ENCODE results near the gene RHBDD2. TPM values are rescaled to one million over a fixed set of nuclear protein-coding genes. Genes with fewer than 3 reads are reported as not detected.
"Not testable (repeated sequence)": the region's sequence is repeated elsewhere in the genome, so short reads cannot be mapped to it uniquely, and the experiment has no call there.

The RHBDD2 gene
- polyA plus RNA-seq, 1 of the 3 experiments (the other 2 are of a cell fraction) = 77.6 TPM

GRCh38 chr7:75881436-75882095, 2.7 kb downstream of the RHBDD2 start:
- CTCF ChIA-PET = interaction anchor here (0.8 to 5.2 kb wide), 2 partner anchors 15 to 139 kb away, joined by 3 to 28 read pairs; no protein-coding TSS in a partner anchor
- H3K4me2 ChIP-seq = no peak overlapping the region
- TF ChIP-seq FOXM1 (IDR thresholded peaks at IDR 0.05; ENCODE audit: low read depth) = no peak
- no peak for TF ChIP-seq REST (IDR thresholded peaks at IDR 0.05; ENCODE audit: low read depth, low read length)
- no peak for TF ChIP-seq SMC3 (IDR thresholded peaks at IDR 0.05; ENCODE audit: low read depth, low read length)
- TF ChIP-seq NRF1 (IDR thresholded peaks at IDR 0.05; ENCODE audit: low read depth, low read length) = no peak
- no peak for TF ChIP-seq GATA2 (CRISPR knock-in tag; IDR thresholded peaks at IDR 0.05)

GRCh38 chr7:75883265-75883824, 4.5 kb downstream of the RHBDD2 start:
- H3K36me3 ChIP-seq (replicated peaks in 1 of 2; ENCODE audit: control insufficient read depth in 1 of 2, insufficient read depth in 2 of 2, low read length in 1 of 2) = peaks cover 50 to 66% of the 10 kb centered on the region in 2 experiments
- not testable (repeated sequence) for H3K9ac ChIP-seq; H3K4me2 ChIP-seq; H3F3A ChIP-seq (replicated peaks; ENCODE audit: insufficient read depth); H3K9me3 ChIP-seq; H4K20me1 ChIP-seq (ENCODE audit: insufficient read depth); H3K9me2 ChIP-seq; H3K4me1 ChIP-seq (ENCODE audit: control insufficient read depth in 1 of 2, insufficient read depth in 2 of 2, low read depth in 1 of 2, low read length in 1 of 2); H3K27ac ChIP-seq (ENCODE audit: low read depth in 2 of 2, low read length in 1 of 2); H2AFZ ChIP-seq (ENCODE audit: low read depth); H3K27me3 ChIP-seq (ENCODE audit: insufficient read depth); H3K4me3 ChIP-seq (ENCODE audit: low read depth in 2 of 2, low read length in 1 of 2); DNase-seq
- H3K79me2 ChIP-seq (ENCODE audit: insufficient read depth) = peaks cover 39% of the 10 kb centered on the region
- CTCF ChIA-PET = interaction anchor here (1.3 kb wide), 1 partner anchor 17 kb away, joined by 3 read pairs; no protein-coding TSS in a partner anchor
- 95% methylated on average over 13 of the region's 13 CpGs for WGBS (ENCODE audit: low lambda C conversion rate)
- POLR2A ChIA-PET = interaction anchor here (0.7 kb wide), 1 partner anchor 165 kb away, joined by 3 read pairs; the partner anchor contains the start of genes MDH2 and STYXL1

More at GRCh38 chr7:75881436-75882095, 2.7 kb downstream of the RHBDD2 start:
- H3K4me1 ChIP-seq (ENCODE audit: control insufficient read depth in 1 of 2, insufficient read depth in 2 of 2, low read depth in 1 of 2, low read length in 1 of 2) = peaks cover 6 to 10% of the 10 kb centered on the region in 2 experiments; a peak in 3 of 4 replicates
- POLR2A ChIA-PET = no interaction called here
- DNase-seq = no peak
- H2AFZ ChIP-seq (ENCODE audit: low read depth) = no peak overlapping the region
- WGBS (ENCODE audit: low lambda C conversion rate) = 91% methylated on average over 23 of the region's 23 CpGs
- no peaks in the 10 kb centered on the region for H3K27me3 ChIP-seq (ENCODE audit: insufficient read depth)
- no peaks in the 10 kb centered on the region for H4K20me1 ChIP-seq (ENCODE audit: insufficient read depth)
- H3K4me3 ChIP-seq (ENCODE audit: low read depth in 2 of 2, low read length in 1 of 2) = no peak overlapping the region
- H3K79me2 ChIP-seq (ENCODE audit: insufficient read depth) = peaks cover 39% of the 10 kb centered on the region
- no peaks in the 10 kb centered on the region for H3F3A ChIP-seq (replicated peaks; ENCODE audit: insufficient read depth)
- H3K9ac ChIP-seq = no peak overlapping the region
- no peak overlapping the region for H3K27ac ChIP-seq (ENCODE audit: low read depth in 2 of 2, low read length in 1 of 2)
- H3K36me3 ChIP-seq (replicated peaks in 1 of 2; ENCODE audit: control insufficient read depth in 1 of 2, insufficient read depth in 2 of 2, low read length in 1 of 2) = peaks cover 42 to 52% of the 10 kb centered on the region in 2 experiments
- no peaks in the 10 kb centered on the region for H3K9me2 ChIP-seq
- H3K9me3 ChIP-seq = no peaks in the 10 kb centered on the region
